GM19328 (cell line): ENCODE results near the gene TIMM8B.
A peak's percentile ranks its signal among the peaks of the same experiment; 100 is the strongest.
"Not testable (repeated sequence)": the region's sequence is repeated elsewhere in the genome, so short reads cannot be mapped to it uniquely, and the experiment has no call there.

Experiments
- ATAC-seq: cut with Tn5 transposase; IDR thresholded peaks from one replicate; pipeline ENCODE4 v1.9.1; 2021; ENCODE audit warnings: mild to moderate bottlenecking, moderate library complexity; ENCODE audit not compliant: unreplicated experiment

The TIMM8B gene

DNA sequence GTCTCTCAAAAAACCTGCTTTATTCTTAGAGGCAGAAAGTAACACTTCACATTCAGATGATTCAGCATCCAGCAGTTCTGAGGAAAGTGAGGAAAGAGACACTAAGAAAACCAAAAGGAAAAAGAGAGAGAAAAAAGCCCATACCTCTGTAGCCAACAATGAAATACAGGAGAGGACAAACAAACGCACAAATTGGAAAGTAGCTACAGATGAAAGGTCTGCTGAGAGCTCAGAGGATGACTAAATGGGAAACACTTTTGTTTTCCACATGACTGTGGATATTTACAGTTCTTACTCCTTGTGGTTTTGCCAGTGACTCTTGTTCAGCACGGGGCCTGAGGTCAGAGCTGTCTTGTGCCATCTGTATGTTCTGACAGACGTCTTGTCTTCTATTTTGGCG lies 3.8 kb downstream of the TIMM8B start:
- no peak for ATAC-seq

DNA sequence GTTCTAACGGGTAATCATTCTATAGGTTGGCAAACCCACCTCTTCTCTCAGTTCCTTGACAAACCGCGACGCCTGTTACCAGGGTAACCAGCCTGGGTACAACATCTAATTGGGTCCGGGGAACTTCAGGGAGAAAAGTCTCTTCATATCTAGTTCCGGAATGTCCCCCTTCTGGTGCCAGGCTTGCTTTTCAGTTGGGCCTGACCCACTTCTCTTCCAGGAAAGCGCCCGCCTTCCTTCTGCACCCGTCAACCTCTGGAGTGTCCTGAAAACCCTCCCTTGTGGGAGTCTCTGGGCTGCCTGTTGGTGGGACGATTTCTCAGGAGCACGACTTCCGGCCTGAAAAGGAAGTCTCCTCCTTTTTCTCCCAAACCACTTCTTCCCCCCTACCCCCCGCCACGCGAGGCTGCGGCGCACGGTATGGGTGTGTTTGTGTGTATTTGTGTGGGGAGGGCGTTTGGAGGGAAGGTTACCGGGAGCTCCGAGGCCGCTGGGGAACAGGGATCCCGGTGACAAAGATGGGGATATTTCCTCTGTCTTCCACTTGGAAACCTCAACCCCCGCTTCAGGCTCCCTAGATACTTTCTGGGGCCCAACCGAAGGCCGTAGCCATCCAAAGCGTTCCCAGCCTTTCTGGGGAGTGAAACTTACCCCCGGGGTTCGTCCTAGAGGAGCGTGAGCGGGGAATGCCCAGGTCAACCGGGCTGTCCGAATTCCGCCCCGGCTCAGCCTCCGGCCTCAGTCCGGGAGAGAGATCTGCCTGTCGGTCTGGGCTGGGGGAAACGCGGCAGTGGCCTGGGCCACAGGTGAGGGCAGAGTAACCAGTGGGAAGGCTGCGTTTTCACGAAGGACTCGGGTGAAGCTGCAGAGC lies 12.4 kb downstream of the TIMM8B start, which contains the start of the genes NKAPD1 and PIH1D2:
Gene NKAPD1 (plus strand): TSS at position 359 of the 871 bp plus-strand sequence. CDS start 1,276 bp downstream, outside the sequence.
Gene PIH1D2 (minus strand): TSS at position 77 of the 871 bp plus-strand sequence. CDS start 843 bp downstream, outside the sequence.
- ATAC-seq: peak; percentile 78

DNA sequence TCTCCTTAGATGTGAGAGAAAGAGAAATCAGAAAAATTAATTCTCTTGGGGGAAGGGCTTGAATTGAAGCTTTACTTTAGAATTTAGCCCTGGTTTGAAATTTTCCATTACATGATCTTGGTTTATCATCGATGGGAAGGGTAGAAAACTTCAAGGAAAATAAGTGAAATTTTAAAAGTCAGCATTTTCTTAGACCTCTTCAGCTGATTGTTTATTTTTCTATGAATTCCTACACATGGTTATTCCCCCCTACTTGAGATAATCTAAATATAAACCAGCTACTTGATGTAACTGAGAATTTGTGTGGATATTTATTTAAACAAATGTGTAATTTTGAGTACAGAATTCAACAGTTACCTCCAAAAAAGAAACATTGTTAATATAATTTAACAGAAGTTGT lies 23.6 kb downstream of the TIMM8B start:
- ATAC-seq: no peak

DNA sequence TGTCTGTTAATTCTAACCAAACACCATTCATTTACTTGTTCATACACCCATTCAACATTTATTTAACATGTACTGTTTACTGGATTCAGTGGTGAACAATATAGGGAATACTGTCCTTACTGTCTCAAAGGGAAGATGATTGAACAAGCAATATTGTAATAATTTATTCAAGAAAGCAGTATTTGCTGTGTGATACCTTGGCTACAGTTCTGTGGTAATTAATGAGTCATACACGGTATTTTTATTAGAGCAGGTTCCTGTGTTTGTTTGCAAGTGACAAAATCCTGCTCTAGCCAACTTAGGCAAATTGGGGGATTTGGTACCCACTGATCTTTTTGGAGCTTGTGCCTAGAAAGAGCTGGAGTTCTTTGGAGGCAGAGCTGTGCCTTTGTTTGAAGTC lies 28.5 kb downstream of the TIMM8B start:
- ATAC-seq: no peak

DNA sequence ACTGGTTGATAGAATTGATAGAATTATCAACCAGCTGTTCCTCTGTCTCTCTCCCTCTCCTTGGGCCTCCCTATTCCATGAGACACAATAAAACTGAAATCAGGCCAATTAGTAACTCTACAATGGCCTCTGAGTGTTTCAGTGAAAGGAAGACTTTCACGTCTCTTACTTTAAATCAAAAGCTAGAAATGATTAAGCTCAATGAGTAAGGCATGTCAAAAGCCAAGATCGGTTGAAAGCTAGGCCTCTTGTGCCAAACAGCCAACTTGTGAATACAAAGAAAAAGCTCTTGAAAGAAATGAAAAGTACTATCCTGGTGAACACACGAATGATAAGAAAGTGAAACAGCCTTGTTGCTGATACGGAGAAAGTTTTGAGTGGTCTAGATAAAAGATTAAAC lies 29.4 kb downstream of the TIMM8B start:
- ATAC-seq: no peak

DNA sequence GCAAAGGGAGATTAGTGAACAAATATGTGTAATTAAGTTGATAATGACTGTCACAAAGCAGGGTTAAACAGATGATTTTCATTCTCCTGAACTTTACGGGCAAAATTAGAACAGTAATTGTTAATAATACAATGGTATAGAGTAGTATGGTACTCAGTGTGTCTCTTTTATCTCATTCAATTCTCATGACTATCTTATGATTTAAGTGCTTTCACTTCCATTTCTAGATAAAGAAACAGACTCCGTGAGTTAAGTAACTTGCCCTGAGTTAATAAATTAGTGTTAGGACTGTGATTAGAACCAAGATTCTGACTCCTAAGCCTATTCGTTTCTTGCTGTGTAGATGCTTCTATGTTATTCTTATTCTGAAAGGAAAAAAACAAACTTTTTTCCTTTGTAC lies 34.8 kb downstream of the TIMM8B start:
- no peak for ATAC-seq

DNA sequence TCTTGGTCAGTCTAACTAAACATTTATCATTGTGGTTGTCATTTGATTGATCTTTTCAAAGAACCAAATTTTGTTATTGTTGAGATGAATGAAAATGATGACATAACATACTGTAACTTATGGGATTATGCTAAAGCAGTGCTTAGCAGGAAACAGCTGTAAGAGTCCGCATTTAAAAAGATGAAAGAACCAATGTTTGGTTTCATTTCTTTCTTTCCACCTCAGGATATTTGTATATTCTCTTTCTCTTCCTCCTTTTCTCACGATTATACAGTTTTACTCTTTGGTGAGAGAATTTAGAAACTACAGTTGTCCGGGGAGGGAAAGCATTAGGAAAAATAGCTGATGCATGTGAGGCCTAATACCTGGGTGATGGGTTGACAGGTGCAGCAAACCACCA lies 35.8 kb downstream of the TIMM8B start:
- no peak for ATAC-seq

DNA sequence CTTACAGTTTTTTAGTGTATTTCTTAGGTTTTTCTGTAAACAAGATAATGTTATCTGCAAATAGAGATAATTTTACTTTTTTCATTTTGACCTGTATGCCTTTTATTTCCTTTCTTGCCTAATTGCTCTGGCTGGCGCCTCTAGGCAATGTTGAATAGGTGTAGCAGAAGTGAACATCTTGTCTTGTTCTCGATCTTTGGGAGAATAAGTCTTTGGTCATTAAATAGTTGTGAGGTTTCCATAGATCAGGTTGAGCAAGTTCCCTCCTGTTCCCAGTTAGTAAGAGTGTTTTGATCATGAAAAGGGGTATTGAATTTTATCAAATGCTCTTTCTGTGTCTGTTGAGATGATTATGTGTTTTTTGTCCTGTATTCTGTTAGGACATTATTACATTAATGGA lies 36.8 kb downstream of the TIMM8B start:
- ATAC-seq: no peak

DNA sequence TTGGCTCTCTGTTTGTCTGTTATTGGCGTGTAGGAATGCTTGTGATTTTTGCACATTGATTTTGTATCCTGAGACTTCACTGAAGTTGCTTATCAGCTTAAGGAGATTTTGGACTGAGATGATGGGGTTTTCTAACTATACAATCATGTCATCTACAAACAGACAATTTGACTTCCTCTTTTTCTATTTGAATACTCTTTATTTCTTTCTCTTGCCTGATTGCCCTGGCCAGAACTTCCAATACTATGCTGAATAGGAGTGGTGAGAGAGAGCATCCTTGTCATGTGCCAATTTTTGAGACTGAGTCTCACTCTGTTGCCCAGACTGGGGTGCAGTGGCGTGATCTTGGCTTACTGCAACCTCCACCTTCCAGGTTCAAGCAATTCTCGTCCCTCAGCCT lies 38.3 kb downstream of the TIMM8B start:
- not testable (repeated sequence) for ATAC-seq

DNA sequence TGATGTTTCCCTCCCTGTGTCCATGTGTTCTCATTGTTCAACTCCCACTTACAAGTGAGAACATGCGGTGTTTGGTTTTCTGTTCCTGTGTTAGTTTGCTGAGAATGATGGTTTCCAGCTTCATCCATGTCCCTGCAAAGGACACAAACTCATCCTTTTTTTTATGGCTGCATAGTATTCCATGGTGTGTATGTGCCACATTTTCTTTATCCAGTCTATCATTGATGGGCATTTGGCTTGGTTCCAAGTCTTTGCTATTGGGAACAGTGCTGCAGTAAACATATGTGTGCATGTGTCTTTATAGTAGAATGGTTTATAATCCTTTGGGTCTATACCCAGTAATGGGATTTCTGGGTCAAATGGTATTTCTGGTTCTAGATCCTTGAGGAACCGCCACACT lies 39.9 kb downstream of the TIMM8B start:
- not testable (repeated sequence) for ATAC-seq

DNA sequence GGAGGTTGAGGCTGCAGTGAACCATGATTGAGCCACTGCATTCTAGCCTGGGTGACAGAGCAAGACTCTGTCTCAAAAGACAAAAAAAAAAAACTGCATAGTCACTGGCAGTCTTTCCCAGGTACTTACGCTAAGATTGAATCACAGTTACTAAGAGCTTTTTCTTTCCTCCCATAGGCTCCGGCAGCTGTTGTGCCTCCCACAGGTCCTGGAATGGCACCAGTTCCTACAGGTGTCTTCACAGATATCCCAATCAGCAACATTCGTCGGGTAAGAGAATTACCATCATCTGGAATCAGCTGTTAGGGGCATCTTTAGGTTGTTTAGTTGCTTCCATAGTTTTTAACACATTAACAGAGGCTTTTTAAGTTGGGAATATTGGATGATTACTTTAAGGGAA lies 41.6 kb downstream of the TIMM8B start:
- ATAC-seq: no peak

DNA sequence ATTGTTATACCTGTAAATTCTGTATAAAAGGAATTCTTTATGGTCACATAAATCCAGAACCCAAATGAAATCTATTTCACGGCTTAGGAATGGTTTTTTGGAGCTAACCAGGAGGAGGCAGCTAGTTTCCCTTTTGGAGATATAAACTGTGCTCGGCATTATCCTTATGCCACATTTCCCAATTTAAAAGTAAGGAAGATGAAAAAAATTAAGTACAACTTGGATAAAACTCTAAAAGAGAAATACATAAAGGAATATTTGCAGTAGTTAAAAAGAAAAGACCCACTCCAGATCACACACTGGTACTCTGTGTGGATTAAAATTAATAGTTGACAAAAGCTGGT lies 43.6 kb downstream of the TIMM8B start:
- ATAC-seq: no peak

DNA sequence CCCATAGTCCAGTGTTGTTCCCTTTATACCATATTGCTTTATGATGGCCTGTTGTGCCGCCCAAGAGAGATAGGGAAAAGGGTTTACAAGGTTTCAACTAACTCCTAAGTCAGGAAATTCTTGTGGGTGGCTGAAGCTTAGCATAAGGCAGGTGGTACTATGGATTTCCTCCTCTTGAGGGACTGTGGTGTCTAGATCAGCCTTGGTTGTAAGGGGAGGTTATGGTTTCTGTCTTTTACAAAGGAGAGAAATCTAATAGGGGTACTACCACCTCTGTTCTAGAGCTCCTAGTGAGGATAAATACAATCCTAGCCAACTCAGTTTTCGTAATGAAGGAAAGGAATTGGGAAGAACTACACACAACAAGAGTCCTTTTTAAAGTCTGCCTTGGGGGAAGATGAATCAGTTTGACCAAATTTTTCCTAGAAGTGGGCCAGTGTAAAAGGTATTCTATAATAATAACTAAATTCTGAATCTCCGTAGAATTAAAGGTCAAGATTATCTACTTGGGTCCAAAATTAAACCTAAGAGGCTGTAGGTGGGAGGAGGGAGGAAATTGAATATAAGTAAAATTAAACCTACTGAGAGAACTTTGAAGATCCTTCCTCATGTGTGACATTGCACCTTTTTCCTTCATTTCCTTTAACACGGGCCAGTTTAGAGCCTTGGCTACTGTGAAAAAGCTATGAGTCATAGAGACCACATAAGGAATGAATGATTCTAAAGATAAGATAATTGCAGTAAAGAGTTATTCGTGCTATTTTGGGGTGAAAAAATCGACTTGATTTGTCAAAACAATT lies 44.2 kb downstream of the TIMM8B start:
- ATAC-seq: no peak

DNA sequence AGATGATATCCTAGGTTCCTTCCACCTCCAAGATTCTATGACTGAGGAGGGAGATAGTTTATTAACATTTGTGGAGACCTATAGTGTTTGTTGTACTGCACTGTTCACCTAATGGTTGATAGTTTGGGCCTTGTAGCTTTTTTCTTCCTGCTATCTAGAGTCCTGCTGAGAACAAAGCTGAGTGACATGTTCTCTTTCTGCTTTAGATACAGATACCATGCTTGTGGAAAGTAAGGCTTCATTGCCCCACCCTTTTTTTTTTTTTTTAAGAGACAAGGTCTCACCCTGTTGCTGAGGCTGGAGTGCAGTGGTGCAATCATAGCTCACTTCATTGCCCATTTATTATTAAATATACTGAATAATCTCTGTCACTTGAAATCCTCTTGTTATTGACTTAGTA lies 49.0 kb downstream of the TIMM8B start:
- no peak for ATAC-seq
